COLO829 (cell line): ENCODE measurements around the gene ACTL10.
A peak's percentile ranks its signal among the peaks of the same experiment; 100 is the strongest.

ENCODE experiments used
- DNase-seq: peaks from one replicate; pipeline ENCODE4 v3.0.0; 2012; ENCODE audit warnings: low spot score

The ACTL10 gene

DNA sequence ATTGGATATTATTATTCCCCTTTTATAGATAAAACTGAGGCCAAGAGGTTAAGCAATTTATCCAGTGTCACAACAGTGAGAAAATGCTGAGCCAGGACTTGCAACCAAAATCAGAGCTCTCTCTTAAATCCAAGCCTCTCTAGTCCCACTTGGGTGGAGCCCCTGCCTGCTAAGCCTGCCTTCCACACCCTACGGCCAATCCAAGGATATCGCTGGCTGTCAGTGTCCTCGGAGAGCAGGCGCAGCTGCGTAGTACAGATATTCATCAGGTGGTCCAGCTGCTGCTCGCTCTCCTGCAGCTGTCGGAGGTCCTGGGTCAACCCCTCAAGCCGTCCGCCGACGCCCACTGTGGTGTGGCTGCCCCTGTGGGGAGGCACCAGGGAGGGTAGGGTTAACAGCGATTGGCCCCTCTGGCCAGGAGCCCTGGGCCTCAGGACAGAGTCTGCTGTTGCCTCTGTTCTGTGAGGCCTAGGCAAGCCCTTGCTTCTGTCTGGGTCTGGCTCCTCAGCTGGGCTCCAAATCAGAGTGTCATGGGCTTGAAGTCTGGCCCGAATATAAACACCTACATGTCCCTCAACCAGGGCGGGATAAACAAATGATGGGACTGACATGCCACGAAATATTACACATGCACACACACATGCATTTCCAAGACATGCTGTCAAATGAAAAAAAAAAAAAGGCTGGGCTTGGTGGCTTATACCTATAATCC is 11.4 kb downstream of the ACTL10 start:
- DNase-seq: no peak

DNA sequence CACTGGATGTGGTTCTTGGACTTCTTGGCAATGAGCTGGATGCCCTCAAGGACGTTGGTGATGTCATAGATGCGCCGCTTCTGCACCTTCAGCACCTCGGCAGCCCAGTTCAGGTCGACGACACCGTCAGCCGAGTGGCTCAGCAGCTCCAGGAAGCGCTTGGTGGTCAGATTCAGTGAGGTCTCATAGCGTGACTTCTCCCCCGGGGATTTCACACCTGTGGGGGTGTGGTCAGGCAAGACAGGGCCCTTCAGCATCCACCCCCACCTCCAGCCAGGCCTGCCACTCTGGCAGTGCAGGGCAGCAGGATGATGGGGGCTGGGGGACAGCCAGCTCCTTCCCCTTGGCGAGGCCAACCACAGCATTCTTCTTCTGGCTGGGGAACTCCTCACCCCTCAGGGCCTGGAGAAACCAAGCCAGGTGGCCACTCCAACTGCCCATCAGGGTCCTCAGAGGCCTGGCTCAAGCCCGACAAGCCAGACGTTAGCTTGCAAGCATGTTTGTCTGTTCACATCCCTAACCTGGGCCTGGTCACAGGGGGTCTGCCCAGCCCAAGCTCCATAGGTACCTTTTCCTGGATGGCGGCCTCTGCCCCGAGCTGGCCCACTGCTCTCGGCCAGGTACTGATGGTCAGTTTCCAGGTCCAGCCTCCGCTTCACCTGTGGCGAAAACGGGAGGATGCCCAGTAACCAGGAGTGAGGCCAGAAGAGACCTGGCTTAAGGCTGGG is 13.2 kb downstream of the ACTL10 start:
- no peak for DNase-seq

DNA sequence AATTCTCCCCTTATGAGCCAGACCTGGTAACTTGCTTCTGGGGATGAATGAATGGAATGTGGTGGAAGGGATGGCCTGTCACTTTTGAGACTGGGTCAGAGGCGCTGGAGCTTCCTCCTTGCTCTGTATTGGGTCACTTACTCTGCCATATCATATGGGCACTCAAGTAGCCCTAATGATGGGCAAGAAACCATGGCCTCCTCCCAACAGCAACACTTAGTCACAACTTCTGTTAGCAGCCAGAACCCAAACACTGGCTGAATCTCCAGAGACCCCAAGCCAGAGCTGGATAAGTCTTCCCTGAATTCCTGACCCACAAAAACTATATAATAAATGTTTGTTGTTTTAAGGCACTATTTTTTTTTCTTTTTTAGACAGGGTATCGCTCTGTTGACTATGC is 13.9 kb downstream of the ACTL10 start:
- no peak for DNase-seq

DNA sequence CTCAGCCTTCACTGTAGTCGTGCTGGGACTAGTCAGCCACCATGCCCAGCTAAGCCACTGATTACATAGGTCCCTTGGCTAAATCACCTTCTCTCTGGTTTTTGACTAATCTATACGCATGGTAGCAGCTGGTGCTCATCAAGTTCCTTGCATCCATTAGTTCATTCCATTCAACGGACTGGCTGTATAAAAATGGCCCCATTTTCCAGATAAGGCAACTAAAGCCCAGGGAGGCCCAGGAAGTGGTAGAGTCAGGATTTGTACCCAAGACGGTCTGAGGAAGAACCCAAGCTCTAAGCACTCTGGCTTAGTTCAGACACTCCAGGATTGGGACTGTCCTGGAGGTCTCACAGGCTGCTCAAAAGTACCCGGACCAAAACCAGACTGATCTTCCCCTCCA is 14.5 kb downstream of the ACTL10 start:
- DNase-seq: no peak

DNA sequence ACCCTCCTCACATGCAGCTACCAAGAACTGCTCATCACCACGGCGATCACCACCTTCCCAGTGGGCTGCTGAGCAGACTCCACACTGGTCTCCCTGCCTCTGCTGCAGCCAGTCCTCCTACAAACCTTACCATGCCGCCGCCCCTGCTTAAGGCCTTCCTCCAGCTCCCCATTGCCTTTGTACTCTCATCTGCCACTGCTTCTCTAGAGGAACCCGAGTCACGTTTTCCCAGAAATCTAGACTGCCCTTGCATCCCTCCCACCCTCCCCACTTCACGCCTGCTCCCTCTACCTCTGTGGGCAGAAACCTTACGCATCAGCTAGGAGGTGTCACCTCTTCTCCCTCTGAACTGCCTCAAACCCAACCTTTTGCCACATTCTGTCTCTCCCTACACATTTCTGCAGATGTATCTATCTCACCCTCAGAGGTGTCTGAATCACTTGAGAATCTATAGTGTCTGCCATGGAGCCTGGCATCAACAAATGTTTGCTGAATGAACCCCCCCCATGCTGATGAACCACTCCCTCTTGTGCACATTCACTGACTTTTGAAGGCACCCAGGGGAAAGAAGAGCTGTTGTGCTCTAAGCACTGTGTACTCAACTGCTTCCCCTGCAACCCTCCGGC is 15.1 kb downstream of the ACTL10 start:
- DNase-seq: no peak

DNA sequence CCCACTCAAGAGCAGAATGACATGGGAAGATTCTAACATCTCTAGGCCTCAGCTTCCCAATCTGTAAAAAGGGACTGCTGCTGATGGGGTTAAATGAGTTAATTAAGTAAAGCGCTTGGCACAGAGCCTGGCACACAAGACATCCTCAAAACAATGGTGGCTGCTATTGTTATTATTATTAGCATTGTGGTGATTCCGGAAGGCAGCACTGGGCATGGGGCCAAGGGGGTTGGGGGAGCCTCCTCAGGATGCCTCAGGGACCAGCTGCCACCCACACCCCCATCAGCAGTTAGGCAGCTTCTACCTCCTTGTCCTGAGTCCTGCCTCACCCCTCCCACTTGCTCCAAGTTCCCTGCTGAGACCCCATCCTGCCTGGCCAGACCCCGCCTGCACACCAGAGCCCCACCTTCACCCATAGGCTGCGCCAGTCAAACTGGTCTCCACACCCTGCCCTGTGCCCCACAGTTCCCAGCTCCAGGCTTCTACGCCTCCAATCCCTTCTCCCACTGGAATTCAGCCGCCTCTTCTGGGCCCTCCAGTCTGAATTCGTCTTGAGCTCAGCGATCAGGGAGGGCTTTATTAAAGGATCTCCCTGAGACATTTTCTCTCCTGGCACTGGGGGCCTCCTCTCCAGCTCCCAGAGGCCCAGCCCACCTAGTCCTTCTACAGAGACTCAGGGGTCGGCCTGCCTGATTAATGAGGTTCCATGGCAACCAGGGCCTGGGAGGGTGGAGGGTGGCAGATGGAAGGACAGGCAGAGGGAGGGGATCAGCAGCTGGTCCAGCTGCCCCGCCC is 18.0 kb downstream of the ACTL10 start:
- no peak for DNase-seq

DNA sequence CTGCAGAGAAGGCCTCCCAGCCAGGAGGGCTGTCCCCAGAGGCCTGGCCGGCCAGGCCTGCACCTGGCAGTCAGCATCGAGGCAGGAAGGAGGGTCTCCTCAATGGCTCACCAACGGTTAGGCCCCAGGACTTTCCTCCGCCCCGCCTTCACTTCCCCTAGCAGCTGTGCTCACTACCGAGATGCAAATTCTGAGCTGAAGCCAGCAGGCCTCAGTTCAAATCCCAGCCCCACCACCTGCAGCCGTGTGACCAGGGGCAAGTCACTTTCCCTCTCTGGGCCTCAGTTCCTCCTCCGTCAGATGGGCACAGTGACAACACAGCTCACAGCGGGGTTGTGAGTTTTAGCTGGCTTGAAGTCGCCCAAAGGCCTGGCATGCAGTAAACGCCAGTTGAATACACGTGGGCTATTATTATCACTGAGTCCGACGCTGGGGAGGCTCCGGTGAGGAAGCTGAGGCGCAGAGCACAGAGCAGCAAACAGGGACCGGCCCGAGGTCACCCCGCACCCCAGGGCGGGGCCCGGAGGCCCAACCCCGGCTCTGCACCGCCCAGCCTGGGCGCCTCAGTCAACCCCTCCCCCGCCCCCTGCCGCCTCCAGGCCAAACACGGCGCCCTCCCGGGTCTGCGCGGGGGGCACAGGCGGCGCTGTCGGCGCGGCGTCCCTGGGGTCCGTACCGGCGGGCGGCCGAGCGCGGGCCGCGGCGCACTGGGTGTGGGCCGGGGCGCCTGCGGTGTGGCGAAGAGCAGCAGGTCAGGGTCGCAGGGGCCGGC is 18.8 kb downstream of the ACTL10 start:
- DNase-seq: no peak

DNA sequence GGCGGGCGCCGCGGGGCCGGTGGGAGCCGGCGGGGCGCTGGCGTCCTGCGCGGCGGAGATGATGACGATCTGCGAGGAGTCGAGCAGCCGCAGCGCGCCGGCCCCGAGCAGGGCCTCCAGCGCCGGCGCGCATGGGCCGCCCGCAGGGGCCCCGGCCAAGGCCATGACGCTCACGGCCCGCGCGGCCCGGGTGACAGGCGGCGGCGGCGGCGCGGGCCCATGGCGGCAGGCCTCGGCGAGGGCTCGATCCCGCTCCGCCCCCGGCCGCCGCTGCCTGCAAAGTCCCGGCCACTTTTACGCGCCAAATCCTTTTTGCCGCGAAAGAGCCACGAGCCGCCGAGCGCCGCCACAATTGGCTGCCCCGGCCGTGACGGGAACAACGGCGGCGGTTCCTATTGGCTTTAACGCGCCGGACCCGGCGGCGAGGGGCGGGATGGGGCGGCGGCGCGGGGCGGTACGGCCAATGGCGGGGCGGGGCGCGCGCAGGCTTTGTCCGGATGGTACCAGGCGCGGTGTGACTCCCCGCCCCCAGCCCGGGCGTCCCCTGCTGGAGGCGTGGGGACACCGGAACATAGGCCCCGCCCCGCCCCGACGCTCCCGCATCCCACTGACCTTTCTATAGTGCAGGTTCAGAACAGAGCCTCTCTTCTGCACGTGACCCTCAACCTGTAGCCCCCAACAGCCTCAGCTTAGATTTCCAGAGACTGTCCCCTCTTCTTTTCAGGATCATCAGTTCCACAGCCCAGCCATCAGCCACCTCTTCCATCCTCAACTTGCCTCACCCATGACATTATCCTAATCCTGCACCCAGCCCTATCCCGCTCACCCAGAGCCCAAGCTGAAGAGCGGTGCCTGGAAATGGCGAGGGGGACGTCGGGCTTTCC is 19.6 kb downstream of the ACTL10 start, which contains the start of gene E2F1:
TSS of gene E2F1 (minus strand) at position 286 of the 884 bp plus-strand sequence. CDS start at position 165, 121 bp downstream.
- peak; percentile 95 for DNase-seq

DNA sequence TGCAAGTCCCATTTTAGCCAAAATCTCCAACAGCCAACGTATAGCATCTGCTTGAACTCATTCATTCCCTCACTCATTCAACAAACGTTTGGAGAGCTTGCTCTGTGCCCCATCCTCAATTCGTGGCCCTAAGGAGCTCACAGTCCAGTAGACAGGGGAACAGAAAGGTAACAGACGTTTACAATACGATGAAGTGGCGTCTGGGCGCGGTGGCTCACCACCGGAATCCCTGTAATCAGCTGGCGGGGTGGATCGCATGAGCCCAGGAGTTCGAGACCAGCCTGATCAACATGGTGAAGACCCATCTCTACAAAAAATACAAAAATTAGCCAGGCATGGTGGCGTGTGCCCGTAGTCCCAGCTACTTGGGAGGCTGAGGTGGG is 20.2 kb downstream of the ACTL10 start:
- DNase-seq: no peak

DNA sequence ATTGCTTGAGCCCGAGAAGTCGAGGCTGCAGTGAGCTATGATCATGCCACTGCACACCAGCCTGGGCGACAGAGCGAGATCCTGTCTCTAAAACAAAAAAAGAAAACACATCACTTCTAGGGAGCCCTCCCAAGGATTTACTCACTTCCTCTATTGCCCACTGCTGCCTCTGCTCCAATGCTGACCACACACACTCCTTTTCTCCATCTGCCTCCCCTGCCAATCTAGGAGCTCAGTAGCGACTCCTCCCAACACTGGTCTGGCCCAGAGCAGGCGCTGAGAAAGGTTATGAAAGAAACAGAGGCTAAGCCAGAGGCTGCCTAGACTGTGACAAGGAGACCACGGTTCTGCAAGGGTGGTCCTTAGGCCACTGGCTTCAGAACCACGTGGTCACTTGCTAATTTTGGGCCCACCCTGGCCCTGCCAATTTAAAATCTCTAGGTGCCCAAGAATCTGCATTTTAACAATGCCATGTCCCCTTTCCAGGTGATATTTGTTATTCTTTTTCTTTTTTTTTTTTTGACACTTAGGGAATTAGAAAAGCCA is 20.7 kb downstream of the ACTL10 start:
- no peak for DNase-seq

DNA sequence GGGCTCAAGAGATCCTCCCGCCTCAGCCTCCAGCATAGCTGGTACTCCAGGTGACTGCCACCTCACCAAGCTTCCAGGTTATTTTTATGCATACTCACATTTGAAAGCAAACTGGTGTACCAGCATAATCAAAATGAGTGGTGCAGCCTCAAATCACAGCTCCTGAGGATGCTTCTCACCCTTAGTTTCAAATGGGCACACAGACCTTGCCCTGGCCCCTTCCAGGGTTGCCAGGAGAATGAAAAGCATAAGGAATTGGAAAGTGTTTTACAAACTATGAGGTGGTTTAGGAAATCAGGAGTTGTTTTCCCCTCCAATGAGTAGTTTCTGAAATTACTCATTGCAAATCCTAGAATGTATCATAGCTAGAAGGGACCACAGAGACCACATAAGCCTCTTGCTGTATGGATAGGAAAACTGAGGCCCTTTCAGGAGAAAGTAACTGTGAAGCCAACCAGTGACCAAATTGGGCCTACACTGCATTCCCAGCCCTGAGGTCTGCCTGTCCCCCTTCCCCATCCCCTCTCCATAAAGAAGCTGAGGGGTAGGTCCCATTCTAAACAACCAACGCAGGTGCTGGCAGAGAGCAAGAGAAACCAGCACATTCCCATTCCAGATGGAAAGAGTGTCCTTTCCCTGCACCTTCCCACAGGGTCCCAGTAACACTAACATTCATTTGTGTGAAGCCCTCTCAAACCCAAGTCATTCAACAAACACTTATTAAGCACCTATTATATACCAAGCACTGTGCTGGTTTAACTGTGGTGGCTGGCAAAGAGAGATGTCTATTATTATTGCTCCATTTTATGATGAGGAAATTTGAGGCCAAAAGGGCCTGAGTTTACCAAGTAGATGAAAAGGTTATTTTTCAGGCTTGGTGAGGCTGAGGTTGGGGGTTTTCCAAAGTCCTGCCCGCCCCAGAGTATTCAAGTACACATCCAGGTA is 21.5 kb downstream of the ACTL10 start:
- no peak for DNase-seq

DNA sequence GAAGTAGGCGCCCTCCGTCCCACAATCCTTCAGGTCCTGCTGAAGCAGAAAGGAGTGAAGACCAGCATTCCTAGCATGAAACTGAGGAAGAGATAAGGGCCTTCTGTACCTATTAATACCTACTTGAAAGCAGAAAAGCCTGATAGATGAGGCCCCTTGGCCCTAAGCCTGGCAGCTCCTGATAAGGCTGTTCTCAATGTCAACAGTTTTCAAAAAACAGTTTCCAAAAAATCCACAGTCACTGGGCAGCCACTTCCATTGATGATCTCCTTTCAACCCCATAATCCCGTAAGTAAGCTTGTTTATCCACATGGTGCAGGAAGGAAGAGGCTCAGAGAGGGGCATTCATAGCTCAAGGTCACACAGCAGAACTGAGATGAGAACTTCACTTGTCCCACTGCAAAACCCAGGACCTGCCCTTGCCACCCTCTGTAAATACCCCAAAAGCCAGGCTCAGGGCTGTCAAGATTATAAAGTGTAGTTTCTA is 22.2 kb downstream of the ACTL10 start:
- DNase-seq: no peak

DNA sequence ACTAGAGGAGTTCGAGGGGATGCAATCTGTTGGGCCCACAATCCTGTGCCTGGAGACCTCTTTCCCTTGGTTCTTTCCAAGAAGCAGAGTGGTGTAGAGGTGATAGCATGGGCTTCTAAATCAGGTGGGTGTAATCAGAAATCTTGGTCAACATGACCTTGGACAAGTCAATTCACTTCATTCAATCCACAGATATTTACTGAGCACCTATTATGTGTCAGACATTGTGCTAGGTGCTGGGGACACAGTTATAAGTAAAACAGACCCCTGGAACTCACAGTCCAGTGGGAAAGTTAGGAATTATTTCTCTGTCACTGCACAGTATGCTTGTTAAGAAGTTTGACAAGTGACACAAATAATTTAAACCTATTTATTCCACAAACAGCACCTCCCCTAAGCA is 22.8 kb downstream of the ACTL10 start:
- DNase-seq: no peak

DNA sequence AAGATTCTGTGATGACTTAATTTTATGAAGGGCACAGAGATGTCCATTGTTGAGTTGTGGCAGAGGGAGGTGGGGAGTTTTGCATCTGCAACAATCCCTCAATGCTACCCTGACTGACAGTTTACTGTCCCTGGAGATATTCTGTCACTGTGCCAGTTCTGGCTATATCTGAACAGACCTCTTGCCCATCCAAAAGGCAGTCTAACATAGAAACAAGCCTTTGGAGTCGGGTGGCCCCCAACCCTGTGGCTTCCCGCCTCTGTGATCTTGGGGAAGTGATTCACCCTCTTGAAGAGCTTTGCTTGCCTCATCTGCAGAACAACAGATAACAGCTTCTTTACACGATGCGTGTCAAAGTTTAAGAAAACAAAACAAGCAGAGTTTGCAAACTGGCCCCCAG is 23.2 kb downstream of the ACTL10 start:
- DNase-seq: peak; percentile 92

DNA sequence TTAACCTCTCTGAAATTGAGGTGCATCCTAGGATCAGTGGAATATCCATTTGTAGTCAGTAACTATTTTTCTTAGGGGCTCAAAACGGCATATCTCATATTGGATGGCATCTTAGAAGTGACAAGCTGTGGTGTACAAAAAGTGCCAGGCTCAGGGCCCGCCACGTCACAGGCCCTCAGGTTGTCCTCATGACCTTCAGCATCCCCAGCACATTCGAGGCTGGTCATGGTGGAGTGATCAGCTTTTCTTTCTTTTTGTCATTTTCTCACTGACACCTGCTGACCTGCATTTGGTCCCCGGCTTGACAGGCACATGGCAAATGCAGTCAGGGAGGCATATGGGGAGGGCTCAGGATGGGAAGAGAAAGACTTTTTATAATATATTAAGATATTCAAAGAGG is 26.5 kb downstream of the ACTL10 start:
- DNase-seq: no peak

DNA sequence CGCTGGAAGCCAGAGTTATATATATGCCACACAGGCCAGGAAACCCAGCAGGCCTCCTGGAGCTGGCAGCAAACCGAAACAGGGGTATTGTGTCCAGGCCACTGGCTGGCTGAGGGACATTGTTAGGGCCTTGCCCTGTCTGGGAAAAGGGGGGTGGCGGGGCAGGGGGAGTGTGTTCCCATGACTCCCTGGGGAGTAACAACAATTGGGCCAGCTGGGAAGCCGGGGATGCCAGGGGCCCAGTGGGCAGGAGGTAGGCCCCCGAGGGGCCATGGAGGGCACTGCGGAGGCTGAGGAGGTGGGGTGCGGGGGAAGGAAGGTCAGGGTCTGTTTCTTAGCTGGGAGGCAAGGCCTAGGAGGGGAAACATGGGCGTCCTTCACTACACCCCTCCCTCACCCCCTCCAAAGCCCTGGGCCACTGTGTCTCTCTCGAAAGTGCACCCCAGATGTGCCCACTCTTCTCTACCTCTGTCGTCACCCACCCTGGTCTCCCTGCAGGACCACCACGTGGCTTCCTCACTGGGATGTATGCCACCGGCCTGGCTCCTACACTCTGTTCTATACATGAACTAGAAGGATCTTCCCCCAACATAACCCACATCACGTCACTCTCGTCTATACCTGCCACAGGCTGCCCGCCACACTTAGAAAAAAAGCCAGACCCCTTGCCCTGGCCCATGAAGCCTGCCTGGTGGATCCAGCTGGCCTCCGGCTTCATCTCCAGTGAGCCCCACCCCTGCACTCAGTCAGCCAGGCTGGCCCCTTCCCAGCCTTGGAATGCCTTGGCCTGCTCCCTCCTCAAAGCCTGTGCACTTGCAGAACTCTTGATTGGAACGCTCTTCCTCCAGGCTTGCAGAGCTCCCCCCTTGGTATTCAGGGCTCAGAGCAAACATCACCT is 27.2 kb downstream of the ACTL10 start:
- DNase-seq: no peak

DNA sequence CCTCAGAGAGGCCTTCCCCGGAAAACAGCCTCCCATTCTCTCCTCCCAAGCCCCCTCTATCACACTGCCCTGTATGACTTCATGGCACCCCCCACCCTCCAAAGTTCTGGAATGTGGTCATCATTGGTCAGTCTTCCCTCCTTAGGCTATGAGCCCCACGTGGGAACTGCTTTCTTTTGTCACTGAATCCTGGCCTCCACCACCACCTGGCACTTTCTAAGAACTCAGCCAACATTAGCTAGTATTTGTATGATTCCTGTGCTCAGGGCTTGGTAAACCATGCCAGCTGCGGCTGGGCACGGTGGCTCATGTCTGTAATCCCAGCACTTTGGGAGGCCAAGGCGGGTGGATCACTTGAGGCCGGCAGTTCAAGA is 27.9 kb downstream of the ACTL10 start:
- no peak for DNase-seq

DNA sequence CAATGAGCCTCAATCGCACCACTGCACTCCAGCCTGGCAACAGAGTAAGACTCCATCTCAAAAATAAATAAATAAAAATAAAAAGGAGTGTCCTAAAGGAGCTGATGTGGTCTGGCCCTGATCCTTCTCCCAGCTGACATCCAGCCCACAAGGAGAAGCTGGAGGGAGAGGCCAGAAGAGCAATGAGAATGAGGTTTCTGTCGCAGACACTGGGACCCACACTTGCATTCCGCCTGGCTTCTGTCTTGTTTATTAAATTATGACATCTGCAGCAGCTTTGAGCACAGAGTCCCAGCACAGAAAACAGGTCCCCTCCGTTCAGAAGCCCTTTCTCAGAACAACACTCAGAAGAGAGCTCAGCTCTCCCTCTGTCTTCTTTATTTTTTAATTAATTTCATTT is 29.7 kb downstream of the ACTL10 start:
- no peak for DNase-seq
